Glutamatergic neuron (in vitro differentiated cells): ENCODE measurements around the gene ARHGAP32. TPM values are rescaled to one million over a fixed set of nuclear protein-coding genes. Genes with fewer than 3 reads are reported as not detected.

Source experiments
- DNase-seq: peaks from one replicate; pipeline ENCODE4 v3.0.0; 2022
- H3K27ac Mint-ChIP-seq: one replicate; pipeline ENCODE4 v1.8.0; 2020; ENCODE audit warnings: mild to moderate bottlenecking, mixed read lengths, inconsistent platforms; ENCODE audit not compliant: unreplicated experiment
- H3K27me3 Mint-ChIP-seq: one replicate; pipeline ENCODE4 v1.8.0; 2020; ENCODE audit warnings: mild to moderate bottlenecking, moderate library complexity, mixed read lengths, inconsistent platforms; ENCODE audit not compliant: unreplicated experiment
- H3K36me3 Mint-ChIP-seq: one replicate; pipeline ENCODE4 v1.8.0; 2020; ENCODE audit warnings: mild to moderate bottlenecking, mixed read lengths, inconsistent platforms; ENCODE audit not compliant: unreplicated experiment
- H3K4me1 Mint-ChIP-seq: one replicate; pipeline ENCODE4 v1.8.0; 2020; ENCODE audit warnings: mild to moderate bottlenecking, low read depth, mixed read lengths, inconsistent platforms; ENCODE audit not compliant: unreplicated experiment
- H3K4me3 Mint-ChIP-seq: one replicate; pipeline ENCODE4 v1.8.0; 2020; ENCODE audit warnings: mild to moderate bottlenecking, mixed read lengths, inconsistent platforms; ENCODE audit not compliant: unreplicated experiment
- H3K9me3 Mint-ChIP-seq: one replicate; pipeline ENCODE4 v1.8.0; 2020; ENCODE audit warnings: mild to moderate bottlenecking, moderate library complexity, mixed read lengths, inconsistent platforms; ENCODE audit not compliant: unreplicated experiment
- CTCF ChIP-seq: fragments of 200-600 bp; sonication (generic); IDR thresholded peaks from one replicate; pipeline ENCODE4 v1.5.0; 2021; ENCODE audit not compliant: partially characterized antibody, unreplicated experiment
- total RNA-seq: library from RNA; stranded (reverse); fragmentation: NEBNext Ultra II Directional; extraction: Animal tissue kit (Norgen Biotek cat#: 25700); gene quantifications from one replicate; pipeline ENCODE4 v1.2.1, GENCODE V29; 2021; ENCODE audit not compliant: unreplicated experiment

The ARHGAP32 gene
- total RNA-seq, 1 donor from 2014 or later, result 45.3 TPM

GRCh38 chr11:129117595-129118350 lies 74.4 kb downstream of the ARHGAP32 start:
- no peaks in the 10 kb centered on the region for H3K9me3 Mint-ChIP-seq
- no peak overlapping the region for H3K4me3 Mint-ChIP-seq
- peaks cover 9% of the 10 kb centered on the region for H3K4me1 Mint-ChIP-seq
- TF ChIP-seq CTCF, result peak; percentile 79
- peak; percentile 37 for DNase-seq
- peaks cover 2% of the 10 kb centered on the region for H3K27me3 Mint-ChIP-seq
- no peaks in the 10 kb centered on the region for H3K36me3 Mint-ChIP-seq
- no peak overlapping the region for H3K27ac Mint-ChIP-seq

GRCh38 chr11:129115652-129116586 lies 76.2 kb downstream of the ARHGAP32 start:
- Mint-ChIP-seq H3K4me3 (no peak overlapping the region), H3K4me1 (peaks cover 7% of the 10 kb centered on the region), H3K9me3 (peaks cover 1% of the 10 kb centered on the region), H3K27me3 (peaks cover 2% of the 10 kb centered on the region), H3K36me3 (no peaks in the 10 kb centered on the region), H3K27ac (no peak overlapping the region)
- DNase-seq, result no peak
- no peak for TF ChIP-seq CTCF

GRCh38 chr11:129109701-129110100 lies 82.4 kb downstream of the ARHGAP32 start:
- no peak overlapping the region for H3K27ac Mint-ChIP-seq
- DNase-seq, result no peak
- H3K27me3 Mint-ChIP-seq, result no peaks in the 10 kb centered on the region
- H3K9me3 Mint-ChIP-seq, result peaks cover 3% of the 10 kb centered on the region
- no peaks in the 10 kb centered on the region for H3K36me3 Mint-ChIP-seq
- H3K4me1 Mint-ChIP-seq, result peaks cover 2% of the 10 kb centered on the region
- H3K4me3 Mint-ChIP-seq, result no peak overlapping the region
- TF ChIP-seq CTCF, result no peak

GRCh38 chr11:129106788-129107187 lies 85.3 kb downstream of the ARHGAP32 start:
- peaks cover 3% of the 10 kb centered on the region for H3K9me3 Mint-ChIP-seq
- TF ChIP-seq CTCF, result no peak
- no peak overlapping the region for H3K27ac Mint-ChIP-seq
- peaks cover 2% of the 10 kb centered on the region for H3K4me1 Mint-ChIP-seq
- no peak for DNase-seq
- no peaks in the 10 kb centered on the region for H3K27me3 Mint-ChIP-seq
- H3K4me3 Mint-ChIP-seq, result no peak overlapping the region
- H3K36me3 Mint-ChIP-seq, result peaks cover 6% of the 10 kb centered on the region
